WTC11 (cell line): ENCODE data around the gene DNMT3A. TPM values are rescaled to one million over a fixed set of nuclear protein-coding genes. Genes with fewer than 3 reads are reported as not detected.
A peak's percentile ranks its signal among the peaks of the same experiment; 100 is the strongest.

Experiments used
- ATAC-seq: fragments of 200-7000 bp; cut with Tn5 transposase; 2 replicates; pipeline ENCODE4 v1.10.0; 2021; ENCODE audit warnings: mild to moderate bottlenecking, moderate library complexity
- CTCF ChIA-PET: fragments of 300-600 bp; sonication (Branson Sonifier 250); formaldehyde crosslinking; loops from one replicate; lab custom pipeline; 2021; ENCODE audit warnings: antibody characterized with exemption; lab: Charles Lee
- POLR2A ChIA-PET: fragments of 350-600 bp; sonication (Branson Sonifier 250); formaldehyde crosslinking; loops from one replicate; lab custom pipeline; 2021; ENCODE audit warnings: antibody characterized with exemption; lab: Charles Lee
- DNase-seq: peaks from one replicate; pipeline ENCODE4 v3.0.0; 2021; ENCODE audit warnings: low spot score
- H3K27ac Mint-ChIP-seq: 2 replicates; pipeline ENCODE4 v1.8.0; 2021; ENCODE audit warnings: mixed read lengths
- H3K27me3 Mint-ChIP-seq: 2 replicates; pipeline ENCODE4 v1.8.0; 2021; ENCODE audit warnings: low read depth, mild to moderate bottlenecking, moderate library complexity, mixed read lengths
- H3K36me3 Mint-ChIP-seq: 2 replicates; pipeline ENCODE4 v1.8.0; 2021; ENCODE audit warnings: mixed read lengths
- H3K4me1 Mint-ChIP-seq: 2 replicates; pipeline ENCODE4 v1.8.0; 2022; ENCODE audit warnings: mixed read lengths
- H3K4me3 Mint-ChIP-seq: 2 replicates; pipeline ENCODE4 v1.8.0; 2021; ENCODE audit warnings: mild to moderate bottlenecking, moderate library complexity, mixed read lengths
- H3K9me3 Mint-ChIP-seq: 2 replicates; pipeline ENCODE4 v1.8.0; 2021; ENCODE audit warnings: mixed read lengths
- AFF4 ChIP-seq: sonication (generic); formaldehyde crosslinking; IDR thresholded peaks from 2 replicates; pipeline ENCODE4 v1.8.1; 2023; ENCODE audit warnings: mild to moderate bottlenecking, missing genetic modification reagents, borderline replicate concordance
- AR ChIP-seq: fragments of 250-450 bp; sonication (Bioruptor Pico); IDR thresholded peaks from 2 replicates; pipeline ENCODE4 v1.9.0; 2021; ENCODE audit warnings: mild to moderate bottlenecking
- EMX1 ChIP-seq: fragments of 250-450 bp; sonication (Bioruptor Pico); IDR thresholded peaks from 2 replicates; pipeline ENCODE4 v1.8.0; 2021; ENCODE audit warnings: mild to moderate bottlenecking
- HMGA2 ChIP-seq: fragments of 250-450 bp; sonication (Bioruptor Pico); IDR thresholded peaks from 2 replicates; pipeline ENCODE4 v1.4.0; 2021; ENCODE audit warnings: mild to moderate bottlenecking, moderate library complexity
- JAZF1 ChIP-seq: fragments of 250-450 bp; sonication (Bioruptor Pico); IDR thresholded peaks from 2 replicates; pipeline ENCODE4 v1.9.0; 2021; ENCODE audit warnings: moderate library complexity, mild to moderate bottlenecking, inconsistent platforms
- MLX ChIP-seq: sonication (generic); formaldehyde crosslinking; IDR thresholded peaks from 2 replicates; pipeline ENCODE4 v1.8.1; 2023; ENCODE audit warnings: mild to moderate bottlenecking, missing genetic modification reagents, moderate library complexity
- TEAD4 ChIP-seq: sonication (generic); formaldehyde crosslinking; IDR thresholded peaks from 2 replicates; pipeline ENCODE4 v1.8.0; 2022; ENCODE audit warnings: mild to moderate bottlenecking, missing genetic modification reagents
- ZNF138 ChIP-seq: sonication (generic); formaldehyde crosslinking; conservative IDR thresholded peaks from 2 replicates; pipeline ENCODE4 v1.8.1; 2022; ENCODE audit warnings: mild to moderate bottlenecking, moderate library complexity, missing genetic modification reagents
- ZNF425 ChIP-seq: fragments of 250-450 bp; sonication (Bioruptor Pico); conservative IDR thresholded peaks from 2 replicates; pipeline ENCODE4 v1.9.0; 2021; ENCODE audit warnings: mild to moderate bottlenecking
- total RNA-seq: library from RNA; stranded (reverse); gene quantifications from 3 replicates; pipeline ENCODE4 v1.2.3, GENCODE V29; 2021
- TF ChIP-seq, protein P1 (sequence below): sonication (generic); formaldehyde crosslinking; IDR thresholded peaks from 2 replicates; pipeline ENCODE4 v1.8.0; 2023; ENCODE audit warnings: missing genetic modification reagents
- TF ChIP-seq, protein P2 (sequence below): sonication (generic); formaldehyde crosslinking; IDR thresholded peaks from 2 replicates; pipeline ENCODE4 v1.8.1; 2022; ENCODE audit warnings: mild to moderate bottlenecking, moderate library complexity, missing genetic modification reagents
- TF ChIP-seq, protein P3 (sequence below): sonication (generic); formaldehyde crosslinking; IDR thresholded peaks from 2 replicates; pipeline ENCODE4 v1.8.0; 2022; ENCODE audit warnings: mild to moderate bottlenecking, missing genetic modification reagents

The DNMT3A gene
- total RNA-seq, 1 experiment from 2014 or later, result 154 TPM

GRCh38 chr2:25265001-25265400 is 76.7 kb downstream of the DNMT3A start (continued):
- TF ChIP-seq, protein P1, sequence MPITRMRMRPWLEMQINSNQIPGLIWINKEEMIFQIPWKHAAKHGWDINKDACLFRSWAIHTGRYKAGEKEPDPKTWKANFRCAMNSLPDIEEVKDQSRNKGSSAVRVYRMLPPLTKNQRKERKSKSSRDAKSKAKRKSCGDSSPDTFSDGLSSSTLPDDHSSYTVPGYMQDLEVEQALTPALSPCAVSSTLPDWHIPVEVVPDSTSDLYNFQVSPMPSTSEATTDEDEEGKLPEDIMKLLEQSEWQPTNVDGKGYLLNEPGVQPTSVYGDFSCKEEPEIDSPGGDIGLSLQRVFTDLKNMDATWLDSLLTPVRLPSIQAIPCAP (CRISPR knock-in tag), result no peak
- no peak for TF ChIP-seq TEAD4 (CRISPR knock-in tag)
- TF ChIP-seq, protein P2, sequence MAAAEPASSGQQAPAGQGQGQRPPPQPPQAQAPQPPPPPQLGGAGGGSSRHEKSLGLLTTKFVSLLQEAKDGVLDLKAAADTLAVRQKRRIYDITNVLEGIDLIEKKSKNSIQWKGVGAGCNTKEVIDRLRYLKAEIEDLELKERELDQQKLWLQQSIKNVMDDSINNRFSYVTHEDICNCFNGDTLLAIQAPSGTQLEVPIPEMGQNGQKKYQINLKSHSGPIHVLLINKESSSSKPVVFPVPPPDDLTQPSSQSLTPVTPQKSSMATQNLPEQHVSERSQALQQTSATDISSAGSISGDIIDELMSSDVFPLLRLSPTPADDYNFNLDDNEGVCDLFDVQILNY, result no peak

- Mint-ChIP-seq H3K36me3 (no peaks in the 10 kb centered on the region), H3K27me3 (no peaks in the 10 kb centered on the region), H3K27ac (peak overlapping the region; percentile 48; the same call in 1 of the 2 replicates), H3K4me3 (no peak overlapping the region), H3K9me3 (no peaks in the 10 kb centered on the region), H3K4me1 (peaks cover 68% of the 10 kb centered on the region)
- no peak for DNase-seq
- ChIA-PET POLR2A (no interaction called here), CTCF (interaction anchor here (0.7 kb wide), 1 partner anchor 27 kb away, joined by 4 read pairs; no protein-coding TSS in a partner anchor)
- TF ChIP-seq, protein P3, sequence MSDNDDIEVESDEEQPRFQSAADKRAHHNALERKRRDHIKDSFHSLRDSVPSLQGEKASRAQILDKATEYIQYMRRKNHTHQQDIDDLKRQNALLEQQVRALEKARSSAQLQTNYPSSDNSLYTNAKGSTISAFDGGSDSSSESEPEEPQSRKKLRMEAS (CRISPR knock-in tag), result no peak
- TF ChIP-seq MLX (CRISPR knock-in tag) (no peak), JAZF1 (CRISPR knock-in tag) (no peak), AR (CRISPR knock-in tag) (no peak), TEAD4 (CRISPR knock-in tag) (no peak), ZNF138 (CRISPR knock-in tag) (no peak), EMX1 (CRISPR knock-in tag) (no peak), AFF4 (CRISPR knock-in tag) (no peak), ZNF425 (CRISPR knock-in tag) (no peak), HMGA2 (CRISPR knock-in tag) (no peak)
- no peak for ATAC-seq
Observed at GRCh38 chr2:25262288-25262687, 79.4 kb downstream of the DNMT3A start.
